ENCODE results near the gene DICER1.

DNA sequence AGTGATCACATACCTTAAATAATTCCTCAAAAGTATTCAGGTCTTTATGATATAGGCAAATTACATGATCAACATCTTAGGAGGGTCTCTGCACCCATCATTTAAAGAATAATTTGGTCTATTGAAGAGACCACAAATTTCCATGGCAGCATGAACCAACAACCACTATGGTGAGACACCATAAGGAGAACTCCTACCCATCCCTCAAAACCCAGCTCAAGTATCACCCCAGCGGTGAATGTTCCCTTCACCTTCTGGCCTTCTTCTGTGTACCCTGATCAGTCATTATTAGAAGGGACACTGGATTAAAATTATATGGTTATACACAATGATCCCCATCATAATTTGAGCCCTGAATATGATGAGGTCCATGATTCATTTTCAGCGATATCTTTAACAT lies 81.5 kb downstream of the DICER1 start:
- TF ChIP-seq, protein P1, sequence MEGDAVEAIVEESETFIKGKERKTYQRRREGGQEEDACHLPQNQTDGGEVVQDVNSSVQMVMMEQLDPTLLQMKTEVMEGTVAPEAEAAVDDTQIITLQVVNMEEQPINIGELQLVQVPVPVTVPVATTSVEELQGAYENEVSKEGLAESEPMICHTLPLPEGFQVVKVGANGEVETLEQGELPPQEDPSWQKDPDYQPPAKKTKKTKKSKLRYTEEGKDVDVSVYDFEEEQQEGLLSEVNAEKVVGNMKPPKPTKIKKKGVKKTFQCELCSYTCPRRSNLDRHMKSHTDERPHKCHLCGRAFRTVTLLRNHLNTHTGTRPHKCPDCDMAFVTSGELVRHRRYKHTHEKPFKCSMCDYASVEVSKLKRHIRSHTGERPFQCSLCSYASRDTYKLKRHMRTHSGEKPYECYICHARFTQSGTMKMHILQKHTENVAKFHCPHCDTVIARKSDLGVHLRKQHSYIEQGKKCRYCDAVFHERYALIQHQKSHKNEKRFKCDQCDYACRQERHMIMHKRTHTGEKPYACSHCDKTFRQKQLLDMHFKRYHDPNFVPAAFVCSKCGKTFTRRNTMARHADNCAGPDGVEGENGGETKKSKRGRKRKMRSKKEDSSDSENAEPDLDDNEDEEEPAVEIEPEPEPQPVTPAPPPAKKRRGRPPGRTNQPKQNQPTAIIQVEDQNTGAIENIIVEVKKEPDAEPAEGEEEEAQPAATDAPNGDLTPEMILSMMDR (IDR thresholded peaks at IDR 0.05; ENCODE audit: low read depth, low read length, poor library complexity, severe bottlenecking) = no peak
- no peak for TF ChIP-seq EZH2phosphoT487 (IDR thresholded peaks at IDR 0.05; ENCODE audit: borderline replicate concordance, low read length)

Measured in DOHH2 (cell line).